Forelimb muscle (tissue), 1 donor: Measurements from ENCODE around the gene ZNF540. TPM values are rescaled to one million over a fixed set of nuclear protein-coding genes. Genes with fewer than 3 reads are reported as not detected.
"Not testable (repeated sequence)": the region's sequence is repeated elsewhere in the genome, so short reads cannot be mapped to it uniquely, and the experiment has no call there.

ENCODE experiments used
- DNase-seq: peaks from one replicate; pipeline ENCODE4 v3.0.0-alpha.2; 2013; ENCODE audit warnings: low read depth
- polyA plus RNA-seq: library from polyadenylated mRNA; unstranded; fragments of 120-200 nt; gene quantifications from one replicate; pipeline ENCODE4 v1.2.1, GENCODE V29; 2013; ENCODE audit not compliant: insufficient read length

The ZNF540 gene
- polyA plus RNA-seq = 1.9 TPM

- peak; percentile 91 for DNase-seq
Observed at GRCh38 chr19:37594304-37594981, at the start of gene ZNF540, which contains the start of gene ZNF571. Gene ZNF540, plus strand, starts transcription at chr19:37594876. Its CDS starts 3,572 bp downstream, at chr19:37598448. Gene ZNF571, minus strand, starts transcription at chr19:37594792. Its CDS starts 8,116 bp downstream, at chr19:37586676.

GRCh38 chr19:37551129-37551993, 43.3 kb upstream of the ZNF540 start:
- DNase-seq = peak; percentile 19

- DNase-seq = no peak
Observed at GRCh38 chr19:37563518-37563917, 31.2 kb upstream of the ZNF540 start.

GRCh38 chr19:37564624-37565369, 29.9 kb upstream of the ZNF540 start:
- DNase-seq = no peak

- DNase-seq = no peak
Observed at GRCh38 chr19:37565370-37565669, 29.4 kb upstream of the ZNF540 start.

GRCh38 chr19:37572203-37572602, 22.5 kb upstream of the ZNF540 start:
- no peak for DNase-seq

- DNase-seq = no peak
Observed at GRCh38 chr19:37583340-37583739, 11.3 kb upstream of the ZNF540 start.

- DNase-seq = no peak
Observed at GRCh38 chr19:37593996-37594303, 726 bp upstream of the ZNF540 start.

GRCh38 chr19:37594982-37595382, 306 bp downstream of the ZNF540 start:
- no peak for DNase-seq

GRCh38 chr19:37635076-37636056, 40.7 kb downstream of the ZNF540 start:
- DNase-seq = no peak

GRCh38 chr19:37654118-37654517, 59.4 kb downstream of the ZNF540 start:
- no peak for DNase-seq

- DNase-seq = no peak
Observed at GRCh38 chr19:37654629-37655300, 60.1 kb downstream of the ZNF540 start.

GRCh38 chr19:37655301-37655688, 60.6 kb downstream of the ZNF540 start, which contains the start of gene ZFP30:
Gene ZFP30, minus strand, starts transcription at chr19:37655465. Its CDS starts 7,643 bp downstream, at chr19:37647822.
- DNase-seq = peak; percentile 41

GRCh38 chr19:37655689-37656371, 61.2 kb downstream of the ZNF540 start:
- DNase-seq = peak; percentile 41

GRCh38 chr19:37657157-37657556, 62.5 kb downstream of the ZNF540 start:
- DNase-seq = not testable (repeated sequence)

Other genes starting within 250 kb of the ZNF540 start
- gene ZNF527, start 223.8 kb upstream of the ZNF540 start, polyA plus RNA-seq = 6.2 TPM
- 8.3 TPM for gene ZNF569, start 127.4 kb upstream of the ZNF540 start, polyA plus RNA-seq
- gene ZNF570, start 125.5 kb upstream of the ZNF540 start, polyA plus RNA-seq = 5.0 TPM
- gene ZNF793, start 87.9 kb upstream of the ZNF540 start, polyA plus RNA-seq = 10.9 TPM
- 5.6 TPM for gene ZNF571, start 84 bp upstream of the ZNF540 start, polyA plus RNA-seq
- gene ZFP30, start 60.6 kb downstream of the ZNF540 start, polyA plus RNA-seq = 12.9 TPM
- 4.9 TPM for gene ZNF607, start 124.9 kb downstream of the ZNF540 start, polyA plus RNA-seq
- gene ZNF573, start 184.7 kb downstream of the ZNF540 start, polyA plus RNA-seq = 13.8 TPM